NCI-H345 (cell line): ENCODE measurements around the gene ITGB8.

Experiments
- DNase-seq: peaks from one replicate; lab custom pipeline; 2025; lab: John Stamatoyannopoulos, UW

The ITGB8 gene

GRCh38 chr7:20430664-20431063 lies 100.0 kb downstream of the ITGB8 start:
- DNase-seq = no peak

- no peak for DNase-seq
Observed at GRCh38 chr7:20431146-20431545, 100.4 kb downstream of the ITGB8 start.

- no peak for DNase-seq
Observed at GRCh38 chr7:20432071-20432470, 101.4 kb downstream of the ITGB8 start.

GRCh38 chr7:20435305-20435704 lies 104.6 kb downstream of the ITGB8 start:
- no peak for DNase-seq

GRCh38 chr7:20438248-20438647 lies 107.5 kb downstream of the ITGB8 start:
- no peak for DNase-seq

GRCh38 chr7:20438694-20439376 lies 108.1 kb downstream of the ITGB8 start:
- no peak for DNase-seq

- no peak for DNase-seq
Observed at GRCh38 chr7:20439416-20440185, 108.9 kb downstream of the ITGB8 start.

GRCh38 chr7:20440472-20441105 lies 109.9 kb downstream of the ITGB8 start:
- no peak for DNase-seq

GRCh38 chr7:20441346-20441745 lies 110.6 kb downstream of the ITGB8 start:
- DNase-seq = no peak

GRCh38 chr7:20441991-20442441 lies 111.3 kb downstream of the ITGB8 start:
- no peak for DNase-seq

- DNase-seq = no peak
Observed at GRCh38 chr7:20442951-20443350, 112.3 kb downstream of the ITGB8 start.

GRCh38 chr7:20444030-20444800 lies 113.5 kb downstream of the ITGB8 start:
- no peak for DNase-seq

- DNase-seq = no peak
Observed at GRCh38 chr7:20447021-20447650, 116.4 kb downstream of the ITGB8 start.

- no peak for DNase-seq
Observed at GRCh38 chr7:20449176-20449575, 118.5 kb downstream of the ITGB8 start.

GRCh38 chr7:20450536-20450935 lies 119.8 kb downstream of the ITGB8 start:
- no peak for DNase-seq

GRCh38 chr7:20454202-20454601 lies 123.5 kb downstream of the ITGB8 start:
- DNase-seq = no peak

- no peak for DNase-seq
Observed at GRCh38 chr7:20456701-20457100, 126.0 kb downstream of the ITGB8 start.

- no peak for DNase-seq
Observed at GRCh38 chr7:20458521-20458920, 127.8 kb downstream of the ITGB8 start.

- DNase-seq = no peak
Observed at GRCh38 chr7:20459419-20459818, 128.7 kb downstream of the ITGB8 start.

GRCh38 chr7:20464891-20465290 lies 134.2 kb downstream of the ITGB8 start:
- DNase-seq = no peak
